C1 segment of cervical spinal cord (tissue), 14 donors: ENCODE measurements around the gene CDH13.

ENCODE experiments used
- DNase-seq, 14 donors: peaks; one replicate each; lab custom pipeline; 2025; lab: John Stamatoyannopoulos, UW

CDH13 gene

GRCh38 chr16:83826146-83826913, 1199.6 kb downstream of the CDH13 start:
- DNase-seq: peak in 13 of 14 donors; percentile 8 to 84 (median 69)

- DNase-seq: no peak
Measured at GRCh38 chr16:83830091-83830768, 1203.5 kb downstream of the CDH13 start.

GRCh38 chr16:83830769-83831455, 1204.1 kb downstream of the CDH13 start:
- no peak for DNase-seq

GRCh38 chr16:83831456-83831987, 1204.8 kb downstream of the CDH13 start:
- no peak for DNase-seq

GRCh38 chr16:83833921-83834320, 1207.2 kb downstream of the CDH13 start:
- no peak for DNase-seq

- DNase-seq: no peak
Measured at GRCh38 chr16:83835586-83836566, 1209.1 kb downstream of the CDH13 start.

- DNase-seq: no peak
Measured at GRCh38 chr16:83837566-83837965, 1210.8 kb downstream of the CDH13 start.

GRCh38 chr16:83838151-83838550, 1211.4 kb downstream of the CDH13 start:
- DNase-seq: no peak

- no peak for DNase-seq
Measured at GRCh38 chr16:83839561-83839960, 1212.8 kb downstream of the CDH13 start.

- no peak for DNase-seq
Measured at GRCh38 chr16:83840060-83840617, 1213.4 kb downstream of the CDH13 start.

- DNase-seq: no peak
Measured at GRCh38 chr16:83842291-83842690, 1215.5 kb downstream of the CDH13 start.

GRCh38 chr16:83842756-83843507, 1216.2 kb downstream of the CDH13 start:
- DNase-seq: no peak

GRCh38 chr16:83843657-83844056, 1216.9 kb downstream of the CDH13 start:
- DNase-seq: no peak

- no peak for DNase-seq
Measured at GRCh38 chr16:83845263-83845662, 1218.5 kb downstream of the CDH13 start.

- DNase-seq: no peak
Measured at GRCh38 chr16:83847371-83848225, 1220.8 kb downstream of the CDH13 start.

- no peak for DNase-seq
Measured at GRCh38 chr16:83849421-83849820, 1222.7 kb downstream of the CDH13 start.
